Transverse colon (tissue), 3 donors: ENCODE measurements around the gene HS3ST3A1.

Experiments used
- CTCF ChIP-seq, 5 experiments: fragments of 200-600 bp in 3 of 5; fragments of 450-650 bp in 2 of 5; sonication (generic) in 3 of 5; IDR thresholded peaks; 1 replicate in 2 of 5; 2 replicates in 3 of 5; pipeline ENCODE4 v1.5.1; 2016 to 2017; ENCODE audit warnings: antibody characterized with exemption in 5 of 5, inconsistent platforms in 3 of 5, mild to moderate bottlenecking in 2 of 5, moderate library complexity in 1 of 5
- EP300 ChIP-seq: sonication (generic); formaldehyde crosslinking; IDR thresholded peaks from one replicate; pipeline ENCODE4 v1.6.1; 2017; ENCODE audit warnings: antibody characterized with exemption, low read depth
- POLR2A ChIP-seq: fragments of 450-650 bp; IDR thresholded peaks from one replicate; pipeline ENCODE4 v1.6.1; 2016; ENCODE audit warnings: antibody characterized with exemption, mild to moderate bottlenecking, moderate library complexity

GRCh38 chr17:13562271-13562800, 39.4 kb downstream of the HS3ST3A1 start:
- TF ChIP-seq CTCF (IDR thresholded peaks at IDR 0.05), result no peak
- TF ChIP-seq POLR2A, result no peak
- no peak for TF ChIP-seq EP300
